PFSK-1 (cell line): ENCODE results near the gene IRX3.

Source experiments
- FOXP2 ChIP-seq: optimal IDR thresholded peaks from 2 replicates; pipeline ENCODE3; 2011; ENCODE audit warnings: borderline replicate concordance, control low read depth, inconsistent platforms; ENCODE audit not compliant: insufficient read depth; ENCODE audit errors: extremely low read length, extremely low read depth
- POLR2AphosphoS5 ChIP-seq: IDR thresholded peaks from 2 replicates; pipeline ENCODE4 v1.6.1; 2012; ENCODE audit warnings: low read depth, mild to moderate bottlenecking, control low read depth, low read length, moderate library complexity
- SIN3A ChIP-seq: IDR thresholded peaks from 2 replicates; pipeline ENCODE4 v1.6.1; 2012; ENCODE audit warnings: mild to moderate bottlenecking, low read length, moderate library complexity, borderline replicate concordance; ENCODE audit not compliant: insufficient read depth
- TAF1 ChIP-seq: IDR thresholded peaks from 2 replicates; pipeline ENCODE4 v1.6.1; 2012; ENCODE audit warnings: low read length, control low read depth, borderline replicate concordance; ENCODE audit not compliant: insufficient read depth
- TF ChIP-seq, protein P1 (sequence below), 2 experiments: IDR thresholded peaks; 2 replicates each; pipeline versions ENCODE4 v1.6.1 to v1.8.0; 2011 to 2012; ENCODE audit warnings: low read depth in 2 of 2, low read length in 2 of 2, control low read depth in 1 of 2, inconsistent platforms in 1 of 2, mild to moderate bottlenecking in 1 of 2, moderate library complexity in 1 of 2; ENCODE audit not compliant: insufficient read depth in 1 of 2

DNA sequence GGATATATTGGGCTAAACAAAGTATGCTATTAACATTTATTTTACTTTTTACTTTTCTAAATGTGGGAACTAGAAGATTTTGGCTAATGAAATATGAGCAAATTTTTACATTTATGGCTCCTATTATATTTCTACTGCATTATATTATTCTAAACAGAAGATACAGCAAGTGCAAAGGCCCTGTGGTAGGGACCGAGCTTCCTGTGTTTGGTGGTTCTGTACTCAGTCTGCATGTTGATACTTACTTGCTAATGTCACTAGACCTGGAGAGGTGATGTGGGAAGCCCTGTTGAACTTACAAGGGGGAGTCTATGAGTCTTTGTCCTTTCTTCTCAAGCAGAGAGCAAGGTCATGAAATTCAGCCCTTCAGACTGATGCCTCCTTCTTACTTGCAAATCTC is 10.0 kb upstream of the IRX3 start:
- TF ChIP-seq, protein P1, sequence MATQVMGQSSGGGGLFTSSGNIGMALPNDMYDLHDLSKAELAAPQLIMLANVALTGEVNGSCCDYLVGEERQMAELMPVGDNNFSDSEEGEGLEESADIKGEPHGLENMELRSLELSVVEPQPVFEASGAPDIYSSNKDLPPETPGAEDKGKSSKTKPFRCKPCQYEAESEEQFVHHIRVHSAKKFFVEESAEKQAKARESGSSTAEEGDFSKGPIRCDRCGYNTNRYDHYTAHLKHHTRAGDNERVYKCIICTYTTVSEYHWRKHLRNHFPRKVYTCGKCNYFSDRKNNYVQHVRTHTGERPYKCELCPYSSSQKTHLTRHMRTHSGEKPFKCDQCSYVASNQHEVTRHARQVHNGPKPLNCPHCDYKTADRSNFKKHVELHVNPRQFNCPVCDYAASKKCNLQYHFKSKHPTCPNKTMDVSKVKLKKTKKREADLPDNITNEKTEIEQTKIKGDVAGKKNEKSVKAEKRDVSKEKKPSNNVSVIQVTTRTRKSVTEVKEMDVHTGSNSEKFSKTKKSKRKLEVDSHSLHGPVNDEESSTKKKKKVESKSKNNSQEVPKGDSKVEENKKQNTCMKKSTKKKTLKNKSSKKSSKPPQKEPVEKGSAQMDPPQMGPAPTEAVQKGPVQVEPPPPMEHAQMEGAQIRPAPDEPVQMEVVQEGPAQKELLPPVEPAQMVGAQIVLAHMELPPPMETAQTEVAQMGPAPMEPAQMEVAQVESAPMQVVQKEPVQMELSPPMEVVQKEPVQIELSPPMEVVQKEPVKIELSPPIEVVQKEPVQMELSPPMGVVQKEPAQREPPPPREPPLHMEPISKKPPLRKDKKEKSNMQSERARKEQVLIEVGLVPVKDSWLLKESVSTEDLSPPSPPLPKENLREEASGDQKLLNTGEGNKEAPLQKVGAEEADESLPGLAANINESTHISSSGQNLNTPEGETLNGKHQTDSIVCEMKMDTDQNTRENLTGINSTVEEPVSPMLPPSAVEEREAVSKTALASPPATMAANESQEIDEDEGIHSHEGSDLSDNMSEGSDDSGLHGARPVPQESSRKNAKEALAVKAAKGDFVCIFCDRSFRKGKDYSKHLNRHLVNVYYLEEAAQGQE (IDR thresholded peaks at IDR 0.05; ENCODE audit: insufficient read depth in 1 of 2, low read depth in 2 of 2, low read length in 2 of 2) = no peak
- TF ChIP-seq POLR2AphosphoS5 (no peak), TAF1 (no peak), SIN3A (no peak), FOXP2 (no peak)
